Upper lobe of left lung (tissue), 6 donors: Measurements from ENCODE around the gene KIF18B. TPM values are rescaled to one million over a fixed set of nuclear protein-coding genes. Genes with fewer than 3 reads are reported as not detected.

Source experiments
- ATAC-seq, 2 donors: fragments of 200-7000 bp; cut with Tn5 transposase; one replicate each; pipeline ENCODE4 v1.9.1; 2022; ENCODE audit warnings: mild to moderate bottlenecking in 2 of 2, moderate library complexity in 2 of 2; ENCODE audit not compliant: low FRiP score in 2 of 2
- DNase-seq, 2 donors: peaks; one replicate each; pipeline ENCODE4 v3.0.0-alpha.2; 2019 to 2020
- H3K27ac ChIP-seq, 4 donors: fragments of 200-600 bp; sonication (generic); one replicate each; pipeline ENCODE4 v1.5.1; 2016 to 2019
- H3K27me3 ChIP-seq, 4 donors: fragments of 200-600 bp; sonication (generic); one replicate each; pipeline ENCODE4 v1.5.1; 2017 to 2019
- H3K36me3 ChIP-seq, 4 donors: fragments of 200-600 bp; sonication (generic); one replicate each; pipeline ENCODE4 v1.5.1; 2016 to 2019
- H3K4me1 ChIP-seq, 4 donors: fragments of 200-600 bp; sonication (generic); one replicate each; pipeline ENCODE4 v1.5.1; 2018 to 2019
- H3K4me3 ChIP-seq, 4 donors: fragments of 200-600 bp; sonication (generic); one replicate each; pipeline ENCODE4 v1.5.1; 2017 to 2019; ENCODE audit warnings: mild to moderate bottlenecking in 2 of 4, moderate library complexity in 1 of 4
- H3K9me3 ChIP-seq, 4 donors: fragments of 200-600 bp; sonication (generic); one replicate each; pipeline ENCODE4 v1.5.1; 2018 to 2019
- CTCF ChIP-seq, 6 experiments: fragments of 450-650 bp in 4 of 6; fragments of 200-600 bp in 2 of 6; sonication (generic) in 2 of 6; IDR thresholded peaks; one replicate each; pipeline ENCODE4 v1.5.1; 2016 to 2019; ENCODE audit warnings: antibody characterized with exemption in 6 of 6
- EP300 ChIP-seq, 4 donors: sonication (generic); formaldehyde crosslinking; IDR thresholded peaks; one replicate each; pipeline ENCODE4 v1.5.1; 2017; ENCODE audit warnings: antibody characterized with exemption in 4 of 4, control low read depth in 2 of 4
- POLR2A ChIP-seq, 4 donors: fragments of 450-650 bp; IDR thresholded peaks; one replicate each; pipeline ENCODE4 v1.5.1; 2016 to 2017; ENCODE audit warnings: antibody characterized with exemption in 4 of 4, mild to moderate bottlenecking in 2 of 4
- POLR2AphosphoS5 ChIP-seq, 2 donors: sonication (generic); formaldehyde crosslinking; IDR thresholded peaks; one replicate each; pipeline ENCODE4 v1.5.1; 2017; ENCODE audit warnings: antibody characterized with exemption in 2 of 2
- WGBS, 2 donors: methylation state at CpG; one replicate each; pipeline ENCODE4 v1.1.5; 2017 to 2018; 5-methylcytosine and 5-hydroxymethylcytosine counted together
- total RNA-seq, 6 donors: library from RNA; depleted of rRNA in 4 of 6; stranded (reverse); fragments of >200 nt in 4 of 6; gene quantifications; one replicate each; pipeline versions ENCODE4 v1.1.0 to v1.2.1, GENCODE V29; 2016 to 2021
- donor health status: DM: no; HTN: no; CAD: no; lungs with moderate emphysema.
- donor health status: DM: no; HTN: yes; CAD: no; lungs with severe emphysema.

KIF18B gene
- total RNA-seq, 6 donors from 2014 or later: 0.49 to 2.9 (median 1.3) TPM

- 89% methylated on average over 5 of the region's 5 CpGs for WGBS, 2 donors
- H3K27ac ChIP-seq: no peak overlapping the region
- DNase-seq (no peak), ATAC-seq (no peak)
- H3K4me1 ChIP-seq: no peaks in the 10 kb centered on the region
- no peak overlapping the region for H3K4me3 ChIP-seq
- no peaks in the 10 kb centered on the region for H3K27me3 ChIP-seq
- H3K36me3 ChIP-seq: no peaks in the 10 kb centered on the region
- no peak for TF ChIP-seq POLR2AphosphoS5 (IDR thresholded peaks at IDR 0.05)
- TF ChIP-seq POLR2A (IDR thresholded peaks at IDR 0.05): no peak
- no peak for TF ChIP-seq EP300 (IDR thresholded peaks at IDR 0.05)
- TF ChIP-seq CTCF (IDR thresholded peaks at IDR 0.05): no peak
- H3K9me3 ChIP-seq: no peaks in the 10 kb centered on the region
Observed at GRCh38 chr17:44931376-44931775, 16.2 kb downstream of the KIF18B start.

- ATAC-seq: no peak
- Histone ChIP-seq H3K36me3 (no peaks in the 10 kb centered on the region), H3K27me3 (no peaks in the 10 kb centered on the region), H3K4me1 (no peaks in the 10 kb centered on the region), H3K4me3 (no peak overlapping the region), H3K27ac (no peak overlapping the region), H3K9me3 (no peaks in the 10 kb centered on the region)
- 84 to 89% methylated on average over 6 of the region's 6 CpGs for WGBS, 2 donors
- no peak for TF ChIP-seq POLR2A (IDR thresholded peaks at IDR 0.05)
- TF ChIP-seq CTCF (IDR thresholded peaks at IDR 0.05): no peak
- TF ChIP-seq POLR2AphosphoS5 (IDR thresholded peaks at IDR 0.05): no peak
- TF ChIP-seq EP300 (IDR thresholded peaks at IDR 0.05): no peak
- DNase-seq: no peak
Observed at GRCh38 chr17:44930667-44931066, 16.9 kb downstream of the KIF18B start.

DNA sequence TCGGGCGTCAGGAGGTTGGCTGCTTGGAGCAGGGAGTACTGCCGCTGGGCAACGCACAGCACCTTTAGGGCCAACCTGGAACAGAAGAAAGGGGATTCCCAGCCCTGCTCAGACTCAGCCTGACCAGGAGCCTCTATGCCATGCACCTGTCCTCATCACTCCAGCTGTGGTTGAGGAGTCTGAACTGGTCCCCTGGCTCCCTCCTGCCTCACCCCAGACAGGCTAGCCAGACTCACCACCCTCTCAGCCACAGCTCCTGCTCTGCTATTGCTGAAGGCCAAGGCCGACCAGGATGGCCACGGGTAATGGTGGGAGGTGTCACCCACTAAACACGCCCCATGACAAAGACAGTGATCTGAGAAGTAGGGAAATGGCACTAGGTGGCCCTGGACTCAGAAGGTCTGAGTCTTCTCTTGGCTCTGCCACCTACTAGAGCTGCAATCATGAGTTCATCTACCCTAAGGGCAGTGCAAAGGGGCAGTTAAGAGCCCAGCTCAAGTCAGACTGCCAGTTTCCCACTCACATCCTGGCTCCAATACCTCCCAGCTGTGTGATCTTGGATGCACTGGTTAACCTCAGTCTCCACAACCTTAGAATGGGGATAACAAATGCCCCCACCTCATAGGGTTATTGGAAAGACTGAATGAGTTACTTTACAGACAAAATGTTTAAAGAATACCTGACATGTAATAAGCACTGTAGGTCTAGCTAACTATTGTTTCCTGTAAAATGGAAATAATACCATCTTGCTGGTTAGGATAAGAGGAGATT, 18.4 kb downstream of the KIF18B start:
- no peaks in the 10 kb centered on the region for H3K4me1 ChIP-seq
- no peak overlapping the region for H3K4me3 ChIP-seq
- H3K27ac ChIP-seq: no peak overlapping the region
- no peak for DNase-seq
- no peak for TF ChIP-seq EP300 (IDR thresholded peaks at IDR 0.05)
- no peak for TF ChIP-seq POLR2AphosphoS5 (IDR thresholded peaks at IDR 0.05)
- no peak for TF ChIP-seq CTCF (IDR thresholded peaks at IDR 0.05)
- no peak for TF ChIP-seq POLR2A (IDR thresholded peaks at IDR 0.05)
- H3K27me3 ChIP-seq: no peaks in the 10 kb centered on the region
- no peaks in the 10 kb centered on the region for H3K9me3 ChIP-seq
- whole genome bisulfite sequencing, 2 donors: 93 to 100% methylated on average over 2 to 7 of the region's 7 CpGs
- ATAC-seq: no peak
- H3K36me3 ChIP-seq: no peaks in the 10 kb centered on the region

GRCh38 chr17:44928136-44928535, 19.4 kb downstream of the KIF18B start:
- Histone ChIP-seq H3K4me3 (no peak overlapping the region), H3K27me3 (no peaks in the 10 kb centered on the region), H3K27ac (no peak overlapping the region), H3K9me3 (no peaks in the 10 kb centered on the region), H3K4me1 (no peaks in the 10 kb centered on the region), H3K36me3 (no peaks in the 10 kb centered on the region)
- WGBS, 2 donors: 92 to 98% methylated on average over 15 of the region's 15 CpGs
- ATAC-seq (no peak), DNase-seq (no peak)
- TF ChIP-seq POLR2AphosphoS5 (IDR thresholded peaks at IDR 0.05) (no peak), CTCF (IDR thresholded peaks at IDR 0.05) (no peak), POLR2A (IDR thresholded peaks at IDR 0.05) (no peak), EP300 (IDR thresholded peaks at IDR 0.05) (no peak)

DNA sequence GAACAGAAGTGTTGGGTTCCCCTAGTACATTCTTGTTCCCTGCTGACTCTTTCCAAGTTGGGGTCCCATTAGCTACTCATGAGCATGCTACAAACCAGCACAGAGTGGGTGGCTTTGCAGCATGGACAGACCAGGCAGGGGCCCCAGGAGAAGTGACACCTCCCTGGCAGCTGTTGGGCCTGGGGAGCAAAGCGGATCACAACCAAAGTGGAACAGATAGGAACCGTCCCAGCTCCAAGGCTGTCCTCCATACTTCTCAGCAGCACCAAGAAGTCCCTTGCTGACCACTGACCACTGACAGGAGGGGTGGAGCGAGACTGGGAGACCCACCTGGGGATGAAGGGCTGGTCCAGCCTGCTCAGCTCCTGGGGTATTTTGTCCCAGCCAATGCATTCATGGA, 19.9 kb downstream of the KIF18B start:
- WGBS, 2 donors: 100% methylated on average over 3 of the region's 3 CpGs; no CpG with 5 or more reads in 1 of the 2 donors
- no peak overlapping the region for H3K27ac ChIP-seq
- no peak for TF ChIP-seq POLR2A (IDR thresholded peaks at IDR 0.05)
- no peak for TF ChIP-seq EP300 (IDR thresholded peaks at IDR 0.05)
- no peak for TF ChIP-seq POLR2AphosphoS5 (IDR thresholded peaks at IDR 0.05)
- TF ChIP-seq CTCF (IDR thresholded peaks at IDR 0.05): no peak
- H3K36me3 ChIP-seq: no peaks in the 10 kb centered on the region
- no peaks in the 10 kb centered on the region for H3K27me3 ChIP-seq
- DNase-seq: no peak
- H3K4me1 ChIP-seq: no peaks in the 10 kb centered on the region
- no peak overlapping the region for H3K4me3 ChIP-seq
- no peak for ATAC-seq
- H3K9me3 ChIP-seq: no peaks in the 10 kb centered on the region
